Measurements from ENCODE around the gene MINDY4. TPM values are rescaled to one million over a fixed set of nuclear protein-coding genes. Genes with fewer than 3 reads are reported as not detected.

The MINDY4 gene
- total RNA-seq, 1 donor from 2014 or later, result 8.4 TPM

GRCh38 chr7:30862995-30863705 is 91.9 kb downstream of the MINDY4 start:
- H3K9me3 Mint-ChIP-seq, result no peaks in the 10 kb centered on the region
- no peaks in the 10 kb centered on the region for H3K27me3 Mint-ChIP-seq
- H3K4me1 Mint-ChIP-seq (ENCODE audit: unreplicated experiment), result no peaks in the 10 kb centered on the region

GRCh38 chr7:30863706-30864035 is 92.5 kb downstream of the MINDY4 start:
- Mint-ChIP-seq H3K9me3 (no peaks in the 10 kb centered on the region), H3K27ac (no peak overlapping the region), H3K36me3 (peaks cover 5% of the 10 kb centered on the region), H3K27me3 (no peaks in the 10 kb centered on the region), H3K4me3 (no peak overlapping the region), H3K4me1 (ENCODE audit: unreplicated experiment) (no peaks in the 10 kb centered on the region)
- no peak for TF ChIP-seq CTCF (conservative IDR thresholded peaks at IDR 0.05)
- DNase-seq (ENCODE audit: extremely low spot score, unreplicated experiment), result no peak

More at GRCh38 chr7:30862995-30863705, 91.9 kb downstream of the MINDY4 start:
- H3K27ac Mint-ChIP-seq, result no peak overlapping the region
- TF ChIP-seq CTCF (conservative IDR thresholded peaks at IDR 0.05), result no peak
- H3K36me3 Mint-ChIP-seq, result peaks cover 5% of the 10 kb centered on the region
- no peak overlapping the region for H3K4me3 Mint-ChIP-seq
- DNase-seq (ENCODE audit: extremely low spot score, unreplicated experiment), result no peak

GRCh38 chr7:30864101-30864500 is 92.9 kb downstream of the MINDY4 start:
- no peak for DNase-seq (ENCODE audit: extremely low spot score, unreplicated experiment)
- TF ChIP-seq CTCF (conservative IDR thresholded peaks at IDR 0.05), result no peak
- Mint-ChIP-seq H3K27ac (no peak overlapping the region), H3K27me3 (no peaks in the 10 kb centered on the region), H3K9me3 (no peaks in the 10 kb centered on the region), H3K4me3 (no peak overlapping the region), H3K4me1 (ENCODE audit: unreplicated experiment) (no peaks in the 10 kb centered on the region), H3K36me3 (peaks cover 5% of the 10 kb centered on the region)

- Mint-ChIP-seq H3K36me3 (peaks cover 5% of the 10 kb centered on the region), H3K4me1 (ENCODE audit: unreplicated experiment) (no peaks in the 10 kb centered on the region), H3K27ac (no peak overlapping the region), H3K4me3 (no peak overlapping the region), H3K27me3 (no peaks in the 10 kb centered on the region), H3K9me3 (no peaks in the 10 kb centered on the region)
- no peak for TF ChIP-seq CTCF (conservative IDR thresholded peaks at IDR 0.05)
- no peak for DNase-seq (ENCODE audit: extremely low spot score, unreplicated experiment)
Observed at GRCh38 chr7:30865076-30865475, 93.9 kb downstream of the MINDY4 start.

GRCh38 chr7:30865821-30866220 is 94.6 kb downstream of the MINDY4 start:
- Mint-ChIP-seq H3K36me3 (peaks cover 5% of the 10 kb centered on the region), H3K27me3 (no peaks in the 10 kb centered on the region)
- no peak for DNase-seq (ENCODE audit: extremely low spot score, unreplicated experiment)

More at GRCh38 chr7:30865821-30866220, 94.6 kb downstream of the MINDY4 start:
- no peak for TF ChIP-seq CTCF (conservative IDR thresholded peaks at IDR 0.05)
- H3K4me1 Mint-ChIP-seq (ENCODE audit: unreplicated experiment), result no peaks in the 10 kb centered on the region
- H3K9me3 Mint-ChIP-seq, result no peaks in the 10 kb centered on the region
- H3K4me3 Mint-ChIP-seq, result no peak overlapping the region
- H3K27ac Mint-ChIP-seq, result no peak overlapping the region

Data from type B pancreatic cell (in vitro differentiated cells).